Suprapubic skin (tissue), 4 donors: ENCODE measurements around the gene CYP27A1. TPM values are rescaled to one million over a fixed set of nuclear protein-coding genes. Genes with fewer than 3 reads are reported as not detected.
A peak's percentile ranks its signal among the peaks of the same experiment; 100 is the strongest.

ENCODE experiments used
- DNase-seq, 2 donors: peaks; one replicate each; pipeline ENCODE4 v3.0.0-alpha.2; 2019; ENCODE audit warnings: low spot score in 2 of 2
- H3K27ac ChIP-seq: fragments of 200-600 bp; sonication (generic); one replicate; pipeline ENCODE4 v1.5.1; 2019
- H3K27me3 ChIP-seq: fragments of 200-600 bp; sonication (generic); one replicate; pipeline ENCODE4 v1.5.1; 2019
- H3K36me3 ChIP-seq: fragments of 200-600 bp; sonication (generic); one replicate; pipeline ENCODE4 v1.5.1; 2019
- H3K4me1 ChIP-seq: fragments of 200-600 bp; sonication (generic); one replicate; pipeline ENCODE4 v1.5.1; 2019
- H3K4me3 ChIP-seq: fragments of 200-600 bp; sonication (generic); one replicate; pipeline ENCODE4 v1.5.1; 2019; ENCODE audit warnings: mild to moderate bottlenecking
- H3K9me3 ChIP-seq: fragments of 200-600 bp; sonication (generic); one replicate; pipeline ENCODE4 v1.5.1; 2019
- EP300 ChIP-seq: sonication (generic); formaldehyde crosslinking; IDR thresholded peaks from one replicate; pipeline ENCODE4 v1.6.1; 2017; ENCODE audit warnings: antibody characterized with exemption
- POLR2A ChIP-seq, 2 donors: fragments of 450-650 bp; IDR thresholded peaks; one replicate each; pipeline ENCODE4 v1.6.1; 2017; ENCODE audit warnings: antibody characterized with exemption in 2 of 2, mild to moderate bottlenecking in 2 of 2, moderate library complexity in 2 of 2
- POLR2AphosphoS5 ChIP-seq, 3 donors: sonication (generic); formaldehyde crosslinking; IDR thresholded peaks; one replicate each; pipeline ENCODE4 v1.6.1; 2017; ENCODE audit warnings: antibody characterized with exemption in 3 of 3
- WGBS: methylation state at CpG from one replicate; pipeline ENCODE4 v1.1.5; 2018; 5-methylcytosine and 5-hydroxymethylcytosine counted together
- total RNA-seq, 4 donors: library from RNA; depleted of rRNA; stranded (reverse); fragments of >200 nt; gene quantifications; one replicate each; pipeline ENCODE4 v1.1.0, GENCODE V29; 2016
- TF ChIP-seq, protein P1 (sequence below), 2 donors: fragments of 200-600 bp in 1 of 2; fragments of 450-650 bp in 1 of 2; sonication (generic) in 1 of 2; IDR thresholded peaks; one replicate each; pipeline ENCODE4 v1.5.1; 2016 to 2019; ENCODE audit warnings: antibody characterized with exemption in 2 of 2, mild to moderate bottlenecking in 1 of 2, moderate library complexity in 1 of 2

CYP27A1 gene
- total RNA-seq, 4 donors from 2014 or later: 17.4 to 30.7 (median 21.8) TPM

GRCh38 chr2:218805627-218806026 is 23.7 kb downstream of the CYP27A1 start:
- 24% methylated on average over 3 of the region's 3 CpGs for WGBS
- Histone ChIP-seq H3K4me3 (no peak overlapping the region), H3K4me1 (peaks cover 19% of the 10 kb centered on the region), H3K36me3 (no peaks in the 10 kb centered on the region), H3K9me3 (peaks cover 3% of the 10 kb centered on the region), H3K27me3 (no peaks in the 10 kb centered on the region), H3K27ac (peak overlapping the region; percentile 64)
- TF ChIP-seq POLR2AphosphoS5 (IDR thresholded peaks at IDR 0.05) (no peak), EP300 (no peak), POLR2A (IDR thresholded peaks at IDR 0.05) (no peak)
- no peak for DNase-seq

DNA sequence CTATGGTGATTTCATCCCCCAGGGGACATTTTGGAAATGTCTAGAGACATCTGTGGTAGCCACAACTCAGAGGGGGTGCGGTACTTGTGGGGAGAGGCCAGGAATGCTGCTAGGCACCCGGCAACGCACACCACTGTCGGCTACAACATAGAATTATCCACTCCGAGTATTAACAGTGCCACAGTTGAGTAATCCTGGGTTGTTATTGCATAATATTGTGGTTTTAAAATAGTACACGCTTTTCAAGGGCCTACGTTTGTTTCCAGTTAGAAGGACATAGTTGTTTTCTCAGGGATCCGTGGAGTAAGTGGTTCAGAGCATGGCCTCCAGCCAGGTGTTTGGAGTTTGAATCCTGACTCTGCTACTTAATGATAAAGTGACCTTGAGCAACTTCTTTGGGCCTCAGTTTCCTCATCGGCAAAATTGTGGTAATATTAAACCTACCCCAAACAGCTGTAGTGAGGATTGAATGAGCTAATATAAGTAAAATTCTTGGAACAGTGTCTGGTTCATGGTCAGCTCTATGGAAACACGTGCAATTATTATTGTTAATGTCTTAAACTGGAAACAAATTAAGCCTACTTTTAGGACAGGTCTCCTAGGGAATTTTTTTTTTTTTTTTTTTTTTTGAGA is 24.5 kb downstream of the CYP27A1 start:
- Histone ChIP-seq H3K27me3 (no peaks in the 10 kb centered on the region), H3K27ac (peak overlapping the region; percentile 64), H3K36me3 (no peaks in the 10 kb centered on the region), H3K4me3 (no peak overlapping the region), H3K9me3 (peaks cover 3% of the 10 kb centered on the region), H3K4me1 (peaks cover 19% of the 10 kb centered on the region)
- TF ChIP-seq, protein P1, sequence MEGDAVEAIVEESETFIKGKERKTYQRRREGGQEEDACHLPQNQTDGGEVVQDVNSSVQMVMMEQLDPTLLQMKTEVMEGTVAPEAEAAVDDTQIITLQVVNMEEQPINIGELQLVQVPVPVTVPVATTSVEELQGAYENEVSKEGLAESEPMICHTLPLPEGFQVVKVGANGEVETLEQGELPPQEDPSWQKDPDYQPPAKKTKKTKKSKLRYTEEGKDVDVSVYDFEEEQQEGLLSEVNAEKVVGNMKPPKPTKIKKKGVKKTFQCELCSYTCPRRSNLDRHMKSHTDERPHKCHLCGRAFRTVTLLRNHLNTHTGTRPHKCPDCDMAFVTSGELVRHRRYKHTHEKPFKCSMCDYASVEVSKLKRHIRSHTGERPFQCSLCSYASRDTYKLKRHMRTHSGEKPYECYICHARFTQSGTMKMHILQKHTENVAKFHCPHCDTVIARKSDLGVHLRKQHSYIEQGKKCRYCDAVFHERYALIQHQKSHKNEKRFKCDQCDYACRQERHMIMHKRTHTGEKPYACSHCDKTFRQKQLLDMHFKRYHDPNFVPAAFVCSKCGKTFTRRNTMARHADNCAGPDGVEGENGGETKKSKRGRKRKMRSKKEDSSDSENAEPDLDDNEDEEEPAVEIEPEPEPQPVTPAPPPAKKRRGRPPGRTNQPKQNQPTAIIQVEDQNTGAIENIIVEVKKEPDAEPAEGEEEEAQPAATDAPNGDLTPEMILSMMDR (IDR thresholded peaks at IDR 0.05): no peak
- TF ChIP-seq EP300 (no peak), POLR2AphosphoS5 (IDR thresholded peaks at IDR 0.05) (peak; percentile 19 to 97 (median 69))
- 7% methylated on average over 10 of the region's 10 CpGs for WGBS
- DNase-seq: peak; percentile 85 to 90

DNA sequence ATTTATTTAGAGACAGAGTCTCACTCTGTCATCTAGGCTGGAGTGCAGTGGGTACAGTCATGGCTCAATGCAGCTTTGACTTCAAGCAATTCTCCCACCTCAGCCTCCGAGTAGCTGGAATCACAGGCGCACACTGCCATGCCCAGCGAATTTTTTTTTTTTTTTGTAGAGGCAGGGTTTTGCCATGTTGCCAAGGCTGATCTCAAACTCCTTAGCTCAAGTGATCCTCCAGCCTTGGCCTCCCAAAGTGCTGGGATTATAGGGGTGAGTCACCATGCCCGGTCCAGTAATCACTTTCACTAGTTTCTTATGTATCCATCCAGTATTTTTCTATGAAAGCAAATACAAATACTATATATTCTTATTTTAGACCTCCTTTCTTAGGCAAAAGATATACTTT is 25.7 kb downstream of the CYP27A1 start:
- H3K4me1 ChIP-seq: peaks cover 19% of the 10 kb centered on the region
- no peak overlapping the region for H3K27ac ChIP-seq
- no peak overlapping the region for H3K4me3 ChIP-seq
- peaks cover 3% of the 10 kb centered on the region for H3K9me3 ChIP-seq
- TF ChIP-seq POLR2A (IDR thresholded peaks at IDR 0.05) (no peak), EP300 (no peak), POLR2AphosphoS5 (IDR thresholded peaks at IDR 0.05) (no peak)
- TF ChIP-seq, protein P1 (IDR thresholded peaks at IDR 0.05): no peak
- peaks cover 4% of the 10 kb centered on the region for H3K36me3 ChIP-seq
- no peak for DNase-seq
- 92% methylated on average over 4 of the region's 4 CpGs for WGBS
- no peaks in the 10 kb centered on the region for H3K27me3 ChIP-seq

DNA sequence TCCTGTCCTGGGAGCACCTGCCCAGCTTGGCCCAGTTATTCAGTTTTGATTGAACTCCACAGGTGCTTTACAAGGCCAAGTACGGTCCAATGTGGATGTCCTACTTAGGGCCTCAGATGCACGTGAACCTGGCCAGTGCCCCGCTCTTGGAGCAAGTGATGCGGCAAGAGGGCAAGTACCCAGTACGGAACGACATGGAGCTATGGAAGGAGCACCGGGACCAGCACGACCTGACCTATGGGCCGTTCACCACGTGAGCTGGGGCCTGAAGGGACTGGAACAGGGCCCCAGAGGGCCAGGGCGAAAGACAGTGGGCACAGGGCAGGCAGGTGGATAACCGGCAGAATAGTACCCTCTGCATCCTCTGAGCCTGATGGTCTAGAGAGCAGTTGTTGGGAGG is 27.6 kb downstream of the CYP27A1 start:
- no peak for DNase-seq
- peaks cover 22% of the 10 kb centered on the region for H3K36me3 ChIP-seq
- 93% methylated on average over 8 of the region's 12 CpGs for WGBS
- no peak overlapping the region for H3K4me3 ChIP-seq
- no peaks in the 10 kb centered on the region for H3K9me3 ChIP-seq
- peaks cover 22% of the 10 kb centered on the region for H3K4me1 ChIP-seq
- no peak for TF ChIP-seq POLR2AphosphoS5 (IDR thresholded peaks at IDR 0.05)
- no peaks in the 10 kb centered on the region for H3K27me3 ChIP-seq
- H3K27ac ChIP-seq: no peak overlapping the region

DNA sequence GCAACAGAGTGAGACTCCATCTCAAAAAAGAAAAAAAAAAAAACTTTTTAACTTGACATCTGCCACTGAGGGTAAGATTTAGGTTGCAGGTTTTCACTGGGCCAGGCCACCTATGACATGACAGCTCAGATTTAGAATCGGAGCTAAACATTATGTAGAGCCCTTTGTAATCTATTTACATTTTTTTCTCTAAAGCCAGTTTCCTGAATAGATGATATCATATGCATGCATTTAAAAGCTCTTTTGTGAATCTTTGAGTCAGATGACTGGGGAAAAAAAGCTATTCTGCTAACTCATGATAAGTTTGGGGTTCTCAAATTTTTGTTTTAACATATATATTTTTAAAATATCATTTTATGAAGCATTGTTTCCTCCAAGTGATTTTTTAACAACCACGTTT is 28.3 kb downstream of the CYP27A1 start:
- 77% methylated on average over 2 of the region's 2 CpGs for WGBS
- Histone ChIP-seq H3K4me3 (no peak overlapping the region), H3K9me3 (no peaks in the 10 kb centered on the region), H3K36me3 (peaks cover 22% of the 10 kb centered on the region), H3K27me3 (no peaks in the 10 kb centered on the region), H3K27ac (no peak overlapping the region), H3K4me1 (peaks cover 28% of the 10 kb centered on the region)
- TF ChIP-seq EP300 (no peak), POLR2AphosphoS5 (IDR thresholded peaks at IDR 0.05) (no peak), POLR2A (IDR thresholded peaks at IDR 0.05) (no peak)
- TF ChIP-seq, protein P1 (IDR thresholded peaks at IDR 0.05): no peak
- DNase-seq: no peak

GRCh38 chr2:218811382-218811781 is 29.4 kb downstream of the CYP27A1 start:
- Histone ChIP-seq H3K36me3 (peaks cover 26% of the 10 kb centered on the region), H3K4me1 (peaks cover 17% of the 10 kb centered on the region), H3K9me3 (no peaks in the 10 kb centered on the region), H3K4me3 (no peak overlapping the region), H3K27ac (no peak overlapping the region), H3K27me3 (no peaks in the 10 kb centered on the region)
- DNase-seq: no peak
- TF ChIP-seq, protein P1 (IDR thresholded peaks at IDR 0.05): no peak
- TF ChIP-seq POLR2A (IDR thresholded peaks at IDR 0.05) (no peak), EP300 (no peak), POLR2AphosphoS5 (IDR thresholded peaks at IDR 0.05) (no peak)
- WGBS: 72% methylated on average over 4 of the region's 4 CpGs
